Measurements from ENCODE around the gene CHMP2A.

The CHMP2A gene

GRCh38 chr19:58538257-58539168 lies 16.4 kb downstream of the CHMP2A start:
- Histone ChIP-seq H2AFZ (ENCODE audit: low read depth, low read length, severe bottlenecking) (peak overlapping the region; percentile 90), H3K36me3 (ENCODE audit: low read length) (no peaks in the 10 kb centered on the region), H3K9me2 (replicated peaks; ENCODE audit: insufficient read depth, low read length) (no peaks in the 10 kb centered on the region), H3K27ac (ENCODE audit: low read depth, low read length) (no peak overlapping the region), H3K9me3 (ENCODE audit: insufficient read depth, low read length) (no peaks in the 10 kb centered on the region), H3K4me2 (ENCODE audit: low read depth, low read length, poor library complexity, severe bottlenecking) (peak overlapping the region; percentile 43), H3K27me3 (ENCODE audit: low read length) (no peaks in the 10 kb centered on the region), H3F3A (ENCODE audit: insufficient read depth) (no peaks in the 10 kb centered on the region), H3K4me3 (ENCODE audit: insufficient read depth, low read length, poor library complexity, severe bottlenecking) (peak overlapping the region; percentile 37), H3K9ac (ENCODE audit: low read length) (peak overlapping the region; percentile 48), H3K79me2 (ENCODE audit: insufficient read depth, low read length) (no peaks in the 10 kb centered on the region), H4K20me1 (ENCODE audit: low read depth, low read length) (no peaks in the 10 kb centered on the region)
- TF ChIP-seq EZH2phosphoT487 (conservative IDR thresholded peaks at IDR 0.05; ENCODE audit: low read length) (no peak), CTCF (IDR thresholded peaks at IDR 0.05; ENCODE audit: insufficient read depth, low read length, poor library complexity, severe bottlenecking) (no peak)

- no peaks in the 10 kb centered on the region for H3K9me2 ChIP-seq (replicated peaks; ENCODE audit: insufficient read depth, low read length)
- no peak overlapping the region for H3K9ac ChIP-seq (ENCODE audit: low read length)
- H3K36me3 ChIP-seq (ENCODE audit: low read length): no peaks in the 10 kb centered on the region
- no peaks in the 10 kb centered on the region for H3K79me2 ChIP-seq (ENCODE audit: insufficient read depth, low read length)
- no peak overlapping the region for H2AFZ ChIP-seq (ENCODE audit: low read depth, low read length, severe bottlenecking)
- no peaks in the 10 kb centered on the region for H3K27me3 ChIP-seq (ENCODE audit: low read length)
- TF ChIP-seq EZH2phosphoT487 (conservative IDR thresholded peaks at IDR 0.05; ENCODE audit: low read length): no peak
- TF ChIP-seq CTCF (IDR thresholded peaks at IDR 0.05; ENCODE audit: insufficient read depth, low read length, poor library complexity, severe bottlenecking): no peak
- no peaks in the 10 kb centered on the region for H3F3A ChIP-seq (ENCODE audit: insufficient read depth)
- H3K4me3 ChIP-seq (ENCODE audit: insufficient read depth, low read length, poor library complexity, severe bottlenecking): no peak overlapping the region
- H3K4me2 ChIP-seq (ENCODE audit: low read depth, low read length, poor library complexity, severe bottlenecking): no peak overlapping the region
- H3K9me3 ChIP-seq (ENCODE audit: insufficient read depth, low read length): no peaks in the 10 kb centered on the region
- H3K27ac ChIP-seq (ENCODE audit: low read depth, low read length): no peak overlapping the region
- no peaks in the 10 kb centered on the region for H4K20me1 ChIP-seq (ENCODE audit: low read depth, low read length)
Measured at GRCh38 chr19:58536852-58537798, 17.8 kb downstream of the CHMP2A start.

GRCh38 chr19:58535857-58536256 lies 19.0 kb downstream of the CHMP2A start:
- Histone ChIP-seq H3K9me3 (ENCODE audit: insufficient read depth, low read length) (no peaks in the 10 kb centered on the region), H3K27me3 (ENCODE audit: low read length) (no peaks in the 10 kb centered on the region), H3K27ac (ENCODE audit: low read depth, low read length) (no peak overlapping the region), H3K9me2 (replicated peaks; ENCODE audit: insufficient read depth, low read length) (no peaks in the 10 kb centered on the region), H4K20me1 (ENCODE audit: low read depth, low read length) (no peaks in the 10 kb centered on the region), H3K9ac (ENCODE audit: low read length) (no peak overlapping the region), H2AFZ (ENCODE audit: low read depth, low read length, severe bottlenecking) (no peak overlapping the region), H3K4me3 (ENCODE audit: insufficient read depth, low read length, poor library complexity, severe bottlenecking) (no peak overlapping the region), H3K36me3 (ENCODE audit: low read length) (no peaks in the 10 kb centered on the region), H3K79me2 (ENCODE audit: insufficient read depth, low read length) (no peaks in the 10 kb centered on the region), H3F3A (ENCODE audit: insufficient read depth) (no peaks in the 10 kb centered on the region), H3K4me2 (ENCODE audit: low read depth, low read length, poor library complexity, severe bottlenecking) (no peak overlapping the region)
- TF ChIP-seq EZH2phosphoT487 (conservative IDR thresholded peaks at IDR 0.05; ENCODE audit: low read length): no peak
- TF ChIP-seq CTCF (IDR thresholded peaks at IDR 0.05; ENCODE audit: insufficient read depth, low read length, poor library complexity, severe bottlenecking): no peak

Data from SU-DHL-6 (cell line).